Osteoblast (primary cell): ENCODE results near the gene GC. TPM values are rescaled to one million over a fixed set of nuclear protein-coding genes. Genes with fewer than 3 reads are reported as not detected.

Experiments used
- DNase-seq: peaks from one replicate; pipeline ENCODE4 v3.0.0; 2011; ENCODE audit warnings: low spot score, mixed read lengths; ENCODE audit not compliant: insufficient read length; ENCODE audit errors: missing footprints
- H2AFZ ChIP-seq: 2 replicates; pipeline ENCODE4 v1.6.0; 2011; ENCODE audit warnings: mild to moderate bottlenecking, low read length
- H3K27ac ChIP-seq: 2 replicates; pipeline ENCODE4 v1.5.1; 2011; ENCODE audit warnings: mild to moderate bottlenecking, low read depth, low read length, moderate library complexity
- H3K27me3 ChIP-seq: 2 replicates; pipeline ENCODE4 v1.6.0; 2012; ENCODE audit warnings: mild to moderate bottlenecking, control low read depth, inconsistent platforms, low read length, moderate library complexity; ENCODE audit not compliant: insufficient read depth
- H3K36me3 ChIP-seq: 2 replicates; pipeline ENCODE4 v1.5.1; 2011; ENCODE audit warnings: mild to moderate bottlenecking, low read length, control low read depth, moderate library complexity; ENCODE audit not compliant: insufficient read depth
- H3K4me1 ChIP-seq: 2 replicates; pipeline ENCODE4 v1.5.1; 2011; ENCODE audit warnings: mild to moderate bottlenecking, low read length, control low read depth, moderate library complexity; ENCODE audit not compliant: insufficient read depth
- H3K4me2 ChIP-seq: 2 replicates; pipeline ENCODE4 v1.6.0; 2011; ENCODE audit warnings: mild to moderate bottlenecking, low read length; ENCODE audit not compliant: insufficient read depth
- H3K4me3 ChIP-seq: fragments of 200-600 bp; sonication (generic); 3 replicates; pipeline ENCODE4 v1.5.1; 2012; ENCODE audit warnings: mild to moderate bottlenecking, low read length, inconsistent platforms; ENCODE audit not compliant: insufficient read depth
- H3K79me2 ChIP-seq: 2 replicates; pipeline ENCODE4 v1.6.0; 2012; ENCODE audit warnings: mild to moderate bottlenecking, low read length, control low read depth, inconsistent platforms; ENCODE audit not compliant: insufficient read depth
- H3K9me3 ChIP-seq: 2 replicates; pipeline ENCODE4 v1.5.1; 2011; ENCODE audit warnings: low read depth, low read length, control low read depth
- H4K20me1 ChIP-seq: 2 replicates; pipeline ENCODE4 v1.6.0; 2012; ENCODE audit warnings: mild to moderate bottlenecking, low read length, control low read depth; ENCODE audit not compliant: insufficient read depth
- total RNA-seq: library from RNA; depleted of rRNA; stranded (reverse); fragments of >200 nt; gene quantifications from 2 replicates; pipeline ENCODE4 v1.2.3, GENCODE V29; 2012
- TF ChIP-seq, protein P1 (sequence below): IDR thresholded peaks from 2 replicates; pipeline ENCODE4 v1.5.1; 2011; ENCODE audit warnings: mild to moderate bottlenecking, low read depth, low read length, moderate library complexity; ENCODE audit errors: extremely low read depth

The GC gene
- total RNA-seq, 1 donor, result not detected

- no peaks in the 10 kb centered on the region for H3K79me2 ChIP-seq
- no peak overlapping the region for H3K4me2 ChIP-seq
- no peak overlapping the region for H3K4me3 ChIP-seq
- no peak overlapping the region for H2AFZ ChIP-seq
- H4K20me1 ChIP-seq, result no peaks in the 10 kb centered on the region
- H3K36me3 ChIP-seq, result no peaks in the 10 kb centered on the region
- no peak overlapping the region for H3K27ac ChIP-seq
- no peak for DNase-seq
- no peaks in the 10 kb centered on the region for H3K9me3 ChIP-seq
- TF ChIP-seq, protein P1, sequence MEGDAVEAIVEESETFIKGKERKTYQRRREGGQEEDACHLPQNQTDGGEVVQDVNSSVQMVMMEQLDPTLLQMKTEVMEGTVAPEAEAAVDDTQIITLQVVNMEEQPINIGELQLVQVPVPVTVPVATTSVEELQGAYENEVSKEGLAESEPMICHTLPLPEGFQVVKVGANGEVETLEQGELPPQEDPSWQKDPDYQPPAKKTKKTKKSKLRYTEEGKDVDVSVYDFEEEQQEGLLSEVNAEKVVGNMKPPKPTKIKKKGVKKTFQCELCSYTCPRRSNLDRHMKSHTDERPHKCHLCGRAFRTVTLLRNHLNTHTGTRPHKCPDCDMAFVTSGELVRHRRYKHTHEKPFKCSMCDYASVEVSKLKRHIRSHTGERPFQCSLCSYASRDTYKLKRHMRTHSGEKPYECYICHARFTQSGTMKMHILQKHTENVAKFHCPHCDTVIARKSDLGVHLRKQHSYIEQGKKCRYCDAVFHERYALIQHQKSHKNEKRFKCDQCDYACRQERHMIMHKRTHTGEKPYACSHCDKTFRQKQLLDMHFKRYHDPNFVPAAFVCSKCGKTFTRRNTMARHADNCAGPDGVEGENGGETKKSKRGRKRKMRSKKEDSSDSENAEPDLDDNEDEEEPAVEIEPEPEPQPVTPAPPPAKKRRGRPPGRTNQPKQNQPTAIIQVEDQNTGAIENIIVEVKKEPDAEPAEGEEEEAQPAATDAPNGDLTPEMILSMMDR, result peak; percentile 60
- H3K4me1 ChIP-seq, result no peaks in the 10 kb centered on the region
- peaks cover 8% of the 10 kb centered on the region for H3K27me3 ChIP-seq
These were observed 70.2 kb downstream of the GC start for GRCh38 chr4:71713611-71714203.

DNA sequence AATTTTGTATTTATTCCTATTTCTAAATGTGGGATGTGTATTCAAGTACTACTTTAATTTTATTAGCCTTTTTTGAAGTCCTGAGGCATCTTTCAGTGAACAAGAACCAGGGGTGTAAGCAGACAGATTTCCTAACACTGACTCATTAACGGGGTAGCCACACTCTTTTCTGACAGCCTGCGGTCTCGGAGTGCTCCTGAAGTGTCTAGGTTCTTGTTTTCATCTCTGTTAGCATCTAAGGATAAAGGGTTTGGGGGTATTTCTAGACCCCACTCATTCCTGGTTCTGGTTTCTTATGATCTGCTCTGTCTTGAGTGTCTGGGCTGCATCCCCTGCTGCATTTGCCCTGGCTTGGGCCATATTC is 71.9 kb downstream of the GC start:
- H3K4me3 ChIP-seq, result no peak overlapping the region

GRCh38 chr4:71711044-71711984 is 72.6 kb downstream of the GC start:
- Histone ChIP-seq H3K4me2 (no peak overlapping the region), H4K20me1 (no peaks in the 10 kb centered on the region), H3K4me1 (no peaks in the 10 kb centered on the region), H2AFZ (no peak overlapping the region), H3K9me3 (no peaks in the 10 kb centered on the region), H3K4me3 (no peak overlapping the region), H3K79me2 (no peaks in the 10 kb centered on the region), H3K27me3 (peaks cover 5% of the 10 kb centered on the region), H3K27ac (no peak overlapping the region), H3K36me3 (no peaks in the 10 kb centered on the region)
- TF ChIP-seq, protein P1, result no peak
- DNase-seq, result no peak

More for the DNA sequence above, 71.9 kb downstream of the GC start:
- no peaks in the 10 kb centered on the region for H3K79me2 ChIP-seq
- H3K27me3 ChIP-seq, result peaks cover 5% of the 10 kb centered on the region
- H3K27ac ChIP-seq, result no peak overlapping the region
- H3K9me3 ChIP-seq, result no peaks in the 10 kb centered on the region
- TF ChIP-seq, protein P1, result no peak
- H4K20me1 ChIP-seq, result no peaks in the 10 kb centered on the region
- H3K4me1 ChIP-seq, result no peaks in the 10 kb centered on the region
- DNase-seq, result no peak
- H3K4me2 ChIP-seq, result no peak overlapping the region
- no peaks in the 10 kb centered on the region for H3K36me3 ChIP-seq
- H2AFZ ChIP-seq, result no peak overlapping the region

- Histone ChIP-seq H4K20me1 (no peaks in the 10 kb centered on the region), H3K9me3 (no peaks in the 10 kb centered on the region), H3K4me2 (no peak overlapping the region), H3K79me2 (no peaks in the 10 kb centered on the region), H3K4me3 (no peak overlapping the region), H2AFZ (peak overlapping the region; percentile 11), H3K27ac (no peak overlapping the region), H3K4me1 (no peaks in the 10 kb centered on the region), H3K27me3 (no peaks in the 10 kb centered on the region), H3K36me3 (no peaks in the 10 kb centered on the region)
- no peak for DNase-seq
- TF ChIP-seq, protein P1, result peak; percentile 44
These were observed 73.9 kb downstream of the GC start for GRCh38 chr4:71709961-71710360.
